ENCODE results near the gene MLC1. TPM values are rescaled to one million over a fixed set of nuclear protein-coding genes. Genes with fewer than 3 reads are reported as not detected.
A peak's percentile ranks its signal among the peaks of the same experiment; 100 is the strongest.

MLC1 gene
- polyA plus RNA-seq (ENCODE audit: insufficient read length) = 1.3 TPM

DNA sequence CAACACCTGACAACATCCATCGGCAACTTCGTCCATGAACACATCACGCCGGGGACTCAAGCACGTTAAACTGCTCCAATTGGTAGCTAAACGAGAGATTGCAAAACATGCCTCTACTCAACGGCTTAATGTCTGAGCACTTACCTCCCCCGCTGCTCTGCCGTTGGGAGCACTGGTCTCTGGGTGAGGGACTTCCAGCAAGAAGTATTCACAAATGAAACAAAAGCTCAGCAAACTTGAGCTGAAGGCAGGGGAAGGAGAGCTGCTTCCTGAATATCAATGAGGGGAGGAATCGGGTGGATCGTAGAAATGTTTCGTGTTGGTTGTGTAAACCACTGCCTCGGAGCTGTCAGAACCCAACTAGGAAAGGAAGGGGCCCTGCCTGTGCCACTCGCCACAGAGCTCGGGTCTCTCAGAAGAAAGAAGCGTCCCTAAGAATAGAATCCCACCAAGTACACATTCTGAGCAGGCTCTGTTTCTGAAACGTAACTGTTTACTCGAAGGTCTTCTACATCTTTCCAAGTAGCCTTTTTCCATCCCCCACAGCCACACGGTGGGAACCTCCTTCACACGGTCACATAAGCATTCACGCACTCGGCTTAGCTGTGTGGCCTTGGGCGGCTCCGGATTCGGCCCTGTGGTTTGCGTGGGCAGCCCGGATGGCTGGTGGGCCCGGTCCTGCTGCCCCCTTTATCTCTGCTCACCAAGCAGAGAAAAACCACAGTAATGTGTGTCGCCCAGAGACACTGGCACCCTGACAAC, at the start of gene MLC1:
TSS of gene MLC1 (minus strand) at position 216 of the 762 bp plus-strand sequence. CDS start 524 bp downstream, outside the sequence.
- DNase-seq = no peak

DNA sequence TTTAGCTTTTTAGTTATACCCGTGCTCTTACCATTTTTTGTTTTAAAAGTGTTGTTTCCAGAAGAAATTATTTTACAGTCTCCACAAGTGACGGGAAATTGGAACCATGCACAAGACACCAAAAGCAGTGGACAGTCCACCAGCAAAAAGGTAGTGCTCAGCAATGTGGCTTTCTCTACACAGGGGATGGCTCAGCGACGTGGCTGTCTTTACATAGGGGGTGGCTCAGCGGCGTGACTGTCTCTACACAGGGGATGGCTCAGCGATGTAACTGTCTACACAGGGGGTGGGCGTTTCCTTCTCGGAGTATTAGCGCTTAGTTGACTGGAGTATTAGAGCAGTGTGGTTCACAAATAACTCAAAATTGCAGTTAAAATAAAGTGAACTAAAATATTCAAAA, 49.3 kb upstream of the MLC1 start:
- DNase-seq = no peak

DNA sequence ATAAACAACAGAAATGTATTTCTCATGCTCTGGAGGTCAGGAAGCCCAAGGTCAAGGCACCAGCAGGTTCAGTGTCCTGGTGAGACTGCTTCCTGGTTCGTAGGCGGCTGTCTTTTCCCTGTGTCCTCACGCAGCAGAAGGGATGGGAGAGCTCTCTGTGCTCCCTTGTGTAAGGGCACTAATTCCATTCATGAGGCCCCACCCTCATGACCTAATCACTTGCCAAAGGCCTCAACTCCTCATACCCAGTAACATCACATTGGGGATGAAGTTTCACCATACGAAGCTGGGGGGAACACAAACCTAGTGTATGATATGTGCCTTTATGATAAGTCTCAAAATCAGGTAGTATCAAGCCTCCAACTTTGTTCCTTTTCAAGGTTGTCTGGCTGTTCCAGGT, 46.7 kb upstream of the MLC1 start:
- DNase-seq = no peak

- DNase-seq = no peak
These were observed 44.0 kb upstream of the MLC1 start for GRCh38 chr22:50129121-50129736.

DNA sequence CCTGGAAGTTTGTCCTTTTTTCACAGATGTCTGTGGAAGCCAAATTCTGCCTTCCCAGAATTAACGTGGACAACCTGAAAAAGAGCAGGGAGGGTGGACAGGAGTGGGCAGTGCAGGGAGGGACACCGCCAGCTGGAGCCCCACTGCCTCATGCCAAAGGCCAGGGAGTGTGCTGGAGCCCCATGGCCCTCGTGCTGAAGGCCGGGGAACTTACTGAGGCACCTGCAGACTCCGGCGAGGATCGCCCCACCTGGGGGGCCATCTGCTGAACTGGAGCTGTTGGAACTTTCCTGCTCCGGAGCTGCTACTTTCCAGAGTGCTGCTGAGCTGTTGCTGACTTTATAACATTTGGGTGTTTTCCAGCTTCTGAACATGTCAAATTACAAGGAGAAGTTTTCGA, 39.8 kb upstream of the MLC1 start:
- no peak for DNase-seq

GRCh38 chr22:50123119-50123518, 37.9 kb upstream of the MLC1 start:
- DNase-seq = no peak

- no peak for DNase-seq
These were observed 36.0 kb upstream of the MLC1 start for GRCh38 chr22:50121202-50121740.

GRCh38 chr22:50119768-50120251, 34.6 kb upstream of the MLC1 start:
- peak; percentile 29 for DNase-seq

- no peak for DNase-seq
These were observed 34.0 kb upstream of the MLC1 start for GRCh38 chr22:50119169-50119767.

GRCh38 chr22:50118557-50119168, 33.4 kb upstream of the MLC1 start:
- DNase-seq = no peak

DNA sequence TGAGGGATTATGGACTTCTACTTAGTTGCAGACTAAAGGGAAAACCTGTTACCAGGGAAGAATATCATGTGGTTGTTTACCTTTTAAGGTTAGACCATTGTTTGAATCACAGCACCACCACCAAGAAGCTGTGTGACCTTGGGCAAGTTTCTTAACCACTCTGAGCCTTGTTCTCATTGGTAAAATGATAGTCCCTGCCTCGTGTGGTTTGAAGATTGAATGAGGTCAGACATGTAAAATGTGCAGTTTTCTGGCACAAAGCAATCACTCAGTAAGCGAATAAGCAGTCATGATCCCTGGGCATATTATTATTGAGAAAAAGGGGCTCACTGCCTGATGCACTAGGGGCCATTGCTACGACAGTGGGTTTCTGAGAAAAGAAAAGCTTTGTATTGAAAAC, 32.9 kb upstream of the MLC1 start:
- no peak for DNase-seq

DNA sequence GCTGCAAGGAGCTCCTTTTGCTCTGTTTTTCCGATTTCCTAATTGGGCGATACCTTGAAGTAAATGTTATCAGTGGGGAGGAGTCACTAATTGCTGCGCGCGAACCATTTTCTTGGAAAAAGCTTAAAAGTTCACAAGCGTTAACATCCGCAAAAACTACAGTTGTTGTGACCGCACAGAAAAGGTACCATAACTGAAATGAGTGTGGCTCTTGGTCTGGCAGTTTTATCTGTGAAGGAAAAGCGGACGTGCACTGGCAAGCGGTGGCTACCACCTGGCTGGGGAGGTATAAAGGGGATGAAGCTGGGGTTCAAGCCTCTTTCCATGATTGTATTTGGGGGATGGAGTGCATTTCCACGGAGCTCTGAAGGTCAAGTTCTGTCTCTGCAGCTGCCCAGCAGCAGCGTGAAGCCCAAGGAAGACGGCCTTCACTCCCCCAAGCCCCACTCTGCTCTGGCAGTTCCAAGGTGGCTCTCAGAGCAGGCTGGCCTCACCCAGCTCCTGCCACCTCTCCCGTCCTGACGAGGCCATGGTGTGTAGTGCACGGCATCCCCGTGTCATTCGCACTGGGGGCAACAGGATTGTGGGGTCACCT, 32.0 kb upstream of the MLC1 start:
- DNase-seq = no peak

GRCh38 chr22:50115693-50116092, 30.5 kb upstream of the MLC1 start:
- no peak for DNase-seq

GRCh38 chr22:50114221-50115021, 29.2 kb upstream of the MLC1 start:
- no peak for DNase-seq

- no peak for DNase-seq
These were observed 27.2 kb upstream of the MLC1 start for GRCh38 chr22:50112151-50113118.

DNA sequence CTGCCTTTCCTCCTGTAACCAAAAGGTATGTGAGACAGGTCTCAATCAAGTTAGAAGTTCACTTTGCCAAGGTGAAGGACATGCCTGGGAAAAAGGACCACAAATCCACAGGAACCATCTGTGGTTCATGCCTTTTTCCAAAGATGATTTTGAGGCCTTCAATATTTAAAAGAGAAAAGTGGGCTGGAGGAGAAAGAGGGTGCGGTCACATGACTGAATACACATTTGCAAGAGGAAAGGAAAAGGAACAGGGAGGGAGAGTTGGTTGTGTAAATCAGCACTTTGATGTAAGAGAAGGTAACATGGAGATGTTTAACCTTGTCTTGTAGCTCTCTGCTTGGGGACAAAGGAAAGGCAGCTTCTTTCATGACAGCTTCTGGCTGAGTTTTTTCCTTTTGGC, 25.8 kb upstream of the MLC1 start:
- DNase-seq = no peak

GRCh38 chr22:50107529-50107928, 22.3 kb upstream of the MLC1 start:
- no peak for DNase-seq

- peak; percentile 63 for DNase-seq
These were observed 20.2 kb upstream of the MLC1 start for GRCh38 chr22:50105208-50106100.

DNA sequence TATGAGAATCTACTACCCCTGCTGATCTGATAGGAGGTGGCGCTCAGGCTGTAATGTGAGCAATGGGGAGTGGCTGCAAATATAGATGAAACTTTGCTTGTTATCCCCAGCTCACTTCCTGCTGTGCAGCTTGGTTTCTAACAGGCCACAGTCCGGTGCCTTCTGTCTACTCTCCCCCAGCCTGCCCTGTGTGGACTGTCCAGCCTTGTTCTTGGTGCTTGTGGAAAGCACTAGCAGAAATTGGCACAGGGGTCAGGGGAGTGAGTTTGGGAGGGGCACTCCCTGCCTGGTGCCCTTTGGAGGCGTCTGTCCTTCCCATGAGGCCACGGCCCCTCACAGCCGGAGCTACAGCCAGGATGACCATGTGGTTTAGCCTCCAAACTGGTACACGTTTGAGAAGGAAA, 18.9 kb upstream of the MLC1 start:
- no peak for DNase-seq
